GM18507 (cell line): ENCODE measurements around the gene FRAT2.

Experiments used
- DNase-seq: peaks from one replicate; pipeline ENCODE4 v3.0.0; 2011; ENCODE audit warnings: low read depth; ENCODE audit not compliant: insufficient read length; ENCODE audit errors: extremely low spot score
- FAIRE-seq: peaks from 2 replicates; lab custom pipeline; 2011; peaks lifted over from hg19 to GRCh38; lab: Jason Lieb, UNC

The FRAT2 gene

GRCh38 chr10:97334370-97335175 is at the start of gene FRAT2:
FRAT2 (minus strand) TSS chr10:97334729; CDS start chr10:97334572, 157 bp downstream.
- peak; percentile 91 for DNase-seq
- peak; percentile 81 for FAIRE-seq

- FAIRE-seq (no peak), DNase-seq (no peak)
Observed at GRCh38 chr10:97384156-97384555, 49.6 kb upstream of the FRAT2 start.

- DNase-seq (no peak), FAIRE-seq (no peak)
Observed at GRCh38 chr10:97383159-97383558, 48.6 kb upstream of the FRAT2 start.

- no peak for FAIRE-seq
- DNase-seq: no peak
Observed at GRCh38 chr10:97381626-97382025, 47.1 kb upstream of the FRAT2 start.

- no peak for DNase-seq
- no peak for FAIRE-seq
Observed at GRCh38 chr10:97380516-97380915, 46.0 kb upstream of the FRAT2 start.

- DNase-seq (no peak), FAIRE-seq (no peak)
Observed at GRCh38 chr10:97378933-97379921, 44.7 kb upstream of the FRAT2 start.

- DNase-seq (no peak), FAIRE-seq (no peak)
Observed at GRCh38 chr10:97376413-97376812, 41.9 kb upstream of the FRAT2 start.

GRCh38 chr10:97373456-97373855 is 38.9 kb upstream of the FRAT2 start:
- no peak for FAIRE-seq

GRCh38 chr10:97372233-97372875 is 37.8 kb upstream of the FRAT2 start:
- DNase-seq (no peak), FAIRE-seq (no peak)

More at GRCh38 chr10:97373456-97373855, 38.9 kb upstream of the FRAT2 start:
- DNase-seq: no peak

GRCh38 chr10:97371696-97372095 is 37.2 kb upstream of the FRAT2 start:
- FAIRE-seq: no peak
- no peak for DNase-seq

GRCh38 chr10:97367126-97367649 is 32.7 kb upstream of the FRAT2 start:
- FAIRE-seq (no peak), DNase-seq (no peak)

GRCh38 chr10:97366572-97366971 is 32.0 kb upstream of the FRAT2 start:
- FAIRE-seq: no peak
- no peak for DNase-seq

GRCh38 chr10:97365761-97366351 is 31.3 kb upstream of the FRAT2 start:
- no peak for FAIRE-seq
- no peak for DNase-seq

- FAIRE-seq (no peak), DNase-seq (no peak)
Observed at GRCh38 chr10:97363071-97363470, 28.5 kb upstream of the FRAT2 start.

- FAIRE-seq: no peak
Observed at GRCh38 chr10:97362310-97363033, 27.9 kb upstream of the FRAT2 start.

GRCh38 chr10:97361537-97361901 is 27.0 kb upstream of the FRAT2 start:
- DNase-seq: no peak
- FAIRE-seq: no peak

More at GRCh38 chr10:97362310-97363033, 27.9 kb upstream of the FRAT2 start:
- DNase-seq: no peak

GRCh38 chr10:97360705-97361536 is 26.4 kb upstream of the FRAT2 start:
- FAIRE-seq: no peak
- DNase-seq: no peak

- no peak for FAIRE-seq
Observed at GRCh38 chr10:97358781-97359180, 24.3 kb upstream of the FRAT2 start.

More at GRCh38 chr10:97358781-97359180, 24.3 kb upstream of the FRAT2 start:
- no peak for DNase-seq
